Sigmoid colon (tissue), 7 donors: ENCODE results near the gene LRRC17. TPM values are rescaled to one million over a fixed set of nuclear protein-coding genes. Genes with fewer than 3 reads are reported as not detected.
A peak's percentile ranks its signal among the peaks of the same experiment; 100 is the strongest.

ENCODE experiments used
- DNase-seq: peaks from one replicate; pipeline ENCODE4 v3.0.0-alpha.2; 2019
- H3K27ac ChIP-seq, 4 donors: fragments of 200-600 bp; sonication (generic); one replicate each; pipeline ENCODE4 v1.5.1; 2016 to 2019; ENCODE audit warnings: mild to moderate bottlenecking in 1 of 4
- H3K27me3 ChIP-seq, 3 donors: fragments of 200-600 bp; sonication (generic); one replicate each; pipeline ENCODE4 v1.5.1; 2019; ENCODE audit warnings: mild to moderate bottlenecking in 1 of 3
- H3K36me3 ChIP-seq, 4 donors: fragments of 200-600 bp; sonication (generic); one replicate each; pipeline ENCODE4 v1.5.1; 2016 to 2019
- H3K4me1 ChIP-seq, 4 donors: fragments of 200-600 bp; sonication (generic); one replicate each; pipeline ENCODE4 v1.5.1; 2017 to 2019
- H3K4me3 ChIP-seq, 4 donors: fragments of 200-600 bp; sonication (generic); one replicate each; pipeline ENCODE4 v1.5.1; 2017 to 2019; ENCODE audit warnings: mild to moderate bottlenecking in 2 of 4, moderate library complexity in 1 of 4
- H3K9me3 ChIP-seq, 4 donors: fragments of 200-600 bp in 3 of 4; sonication (generic) in 3 of 4; one replicate each; pipeline versions ENCODE4 v1.5.1 to v1.6.1; 2013 to 2019
- EP300 ChIP-seq, 4 donors: sonication (generic); formaldehyde crosslinking; IDR thresholded peaks; one replicate each; pipeline ENCODE4 v1.6.1; 2017; ENCODE audit warnings: antibody characterized with exemption in 4 of 4
- POLR2A ChIP-seq, 2 donors: fragments of 450-650 bp; IDR thresholded peaks; one replicate each; pipeline ENCODE4 v1.6.1; 2016; ENCODE audit warnings: antibody characterized with exemption in 2 of 2, mild to moderate bottlenecking in 2 of 2, moderate library complexity in 2 of 2
- POLR2AphosphoS5 ChIP-seq, 4 donors: sonication (generic); formaldehyde crosslinking; IDR thresholded peaks; one replicate each; pipeline ENCODE4 v1.6.1; 2017; ENCODE audit warnings: antibody characterized with exemption in 4 of 4
- WGBS, 2 donors: extraction: QIAGEN DNeasy Blood & Tissue Kit; methylation state at CpG; one replicate each; pipeline ENCODE4 v1.1.7; 2013; 5-methylcytosine and 5-hydroxymethylcytosine counted together
- intact Hi-C: fragments of 100-400 bp; cut with DNase I; formaldehyde crosslinking; loops from one replicate; pipeline ENCODE4 v1.15.1; 2023
- polyA plus RNA-seq, 3 donors: library from polyadenylated mRNA; stranded (reverse); fragments of 200-250 nt; gene quantifications; one replicate each; pipeline ENCODE4 v1.2.3, GENCODE V29; 2013
- total RNA-seq, 4 donors: library from RNA; depleted of rRNA; stranded (reverse); fragments of >200 nt; gene quantifications; one replicate each; pipeline ENCODE4 v1.1.0, GENCODE V29; 2016
- TF ChIP-seq, protein P1 (sequence below), 4 experiments: fragments of 450-650 bp in 3 of 4; fragments of 200-600 bp in 1 of 4; IDR thresholded peaks; one replicate each; pipeline ENCODE4 v1.5.1; 2016 to 2019; ENCODE audit warnings: antibody characterized with exemption in 4 of 4, mild to moderate bottlenecking in 3 of 4, moderate library complexity in 2 of 4
- donor health status: healthy with polysubstance abuse.
- donor health status: Bipolar disorder and iron deficiency.
- donor health status: healthy.

The LRRC17 gene, protein sequence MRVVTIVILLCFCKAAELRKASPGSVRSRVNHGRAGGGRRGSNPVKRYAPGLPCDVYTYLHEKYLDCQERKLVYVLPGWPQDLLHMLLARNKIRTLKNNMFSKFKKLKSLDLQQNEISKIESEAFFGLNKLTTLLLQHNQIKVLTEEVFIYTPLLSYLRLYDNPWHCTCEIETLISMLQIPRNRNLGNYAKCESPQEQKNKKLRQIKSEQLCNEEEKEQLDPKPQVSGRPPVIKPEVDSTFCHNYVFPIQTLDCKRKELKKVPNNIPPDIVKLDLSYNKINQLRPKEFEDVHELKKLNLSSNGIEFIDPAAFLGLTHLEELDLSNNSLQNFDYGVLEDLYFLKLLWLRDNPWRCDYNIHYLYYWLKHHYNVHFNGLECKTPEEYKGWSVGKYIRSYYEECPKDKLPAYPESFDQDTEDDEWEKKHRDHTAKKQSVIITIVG
- 1 to 10 TPM in 3 of 4 donors, under 1 TPM in 1; 0.41 to 5.5 (median 1.8) TPM for total RNA-seq
- polyA plus RNA-seq: under 1 TPM in 2 of 3 donors, not detected in 1; 0.58 to 0.69 TPM

DNA sequence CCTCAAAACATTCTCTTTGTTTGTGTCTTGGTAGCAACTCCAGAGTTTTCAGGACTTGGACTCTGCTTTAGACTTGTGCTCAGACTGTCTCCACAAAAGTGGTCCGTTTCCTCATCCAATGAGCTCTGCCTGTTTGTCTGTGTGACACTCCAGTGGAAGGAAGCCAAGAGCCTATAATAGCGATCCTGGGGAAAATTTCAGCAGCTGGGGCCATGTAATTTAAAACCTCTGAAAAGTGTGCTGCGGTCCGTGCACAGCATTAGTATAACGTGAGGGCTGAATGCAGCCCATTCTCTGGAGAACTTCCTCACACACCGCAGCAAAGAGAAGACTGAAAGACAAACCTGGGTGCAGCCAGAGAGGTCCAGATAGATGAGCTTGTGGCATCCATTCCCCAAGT, at the start of gene LRRC17:
Gene LRRC17 (plus strand): TSS at position 259 of the 400 bp plus-strand sequence. CDS start 20,914 bp downstream, outside the sequence.
- intact Hi-C loops: no loop called here
- WGBS, 2 donors: 58 to 81% methylated on average over 6 of the region's 6 CpGs
- Histone ChIP-seq H3K4me1 (no peaks in the 10 kb centered on the region), H3K9me3 (no peaks in the 10 kb centered on the region), H3K4me3 (peak within 1 kb of the TSS in 3 of 4 donors; percentile 1 to 6 (median 3)), H3K27me3 (no peaks in the 10 kb centered on the region), H3K27ac (peak within 1 kb of the TSS in 2 of 4 donors; percentile 28 to 35), H3K36me3 (no peaks in the 10 kb centered on the region)
- peak in 1 of 4 donors; percentile 14 for TF ChIP-seq POLR2AphosphoS5 (IDR thresholded peaks at IDR 0.05)
- TF ChIP-seq, protein P1, sequence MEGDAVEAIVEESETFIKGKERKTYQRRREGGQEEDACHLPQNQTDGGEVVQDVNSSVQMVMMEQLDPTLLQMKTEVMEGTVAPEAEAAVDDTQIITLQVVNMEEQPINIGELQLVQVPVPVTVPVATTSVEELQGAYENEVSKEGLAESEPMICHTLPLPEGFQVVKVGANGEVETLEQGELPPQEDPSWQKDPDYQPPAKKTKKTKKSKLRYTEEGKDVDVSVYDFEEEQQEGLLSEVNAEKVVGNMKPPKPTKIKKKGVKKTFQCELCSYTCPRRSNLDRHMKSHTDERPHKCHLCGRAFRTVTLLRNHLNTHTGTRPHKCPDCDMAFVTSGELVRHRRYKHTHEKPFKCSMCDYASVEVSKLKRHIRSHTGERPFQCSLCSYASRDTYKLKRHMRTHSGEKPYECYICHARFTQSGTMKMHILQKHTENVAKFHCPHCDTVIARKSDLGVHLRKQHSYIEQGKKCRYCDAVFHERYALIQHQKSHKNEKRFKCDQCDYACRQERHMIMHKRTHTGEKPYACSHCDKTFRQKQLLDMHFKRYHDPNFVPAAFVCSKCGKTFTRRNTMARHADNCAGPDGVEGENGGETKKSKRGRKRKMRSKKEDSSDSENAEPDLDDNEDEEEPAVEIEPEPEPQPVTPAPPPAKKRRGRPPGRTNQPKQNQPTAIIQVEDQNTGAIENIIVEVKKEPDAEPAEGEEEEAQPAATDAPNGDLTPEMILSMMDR (IDR thresholded peaks at IDR 0.05): no peak
- no peak for DNase-seq

DNA sequence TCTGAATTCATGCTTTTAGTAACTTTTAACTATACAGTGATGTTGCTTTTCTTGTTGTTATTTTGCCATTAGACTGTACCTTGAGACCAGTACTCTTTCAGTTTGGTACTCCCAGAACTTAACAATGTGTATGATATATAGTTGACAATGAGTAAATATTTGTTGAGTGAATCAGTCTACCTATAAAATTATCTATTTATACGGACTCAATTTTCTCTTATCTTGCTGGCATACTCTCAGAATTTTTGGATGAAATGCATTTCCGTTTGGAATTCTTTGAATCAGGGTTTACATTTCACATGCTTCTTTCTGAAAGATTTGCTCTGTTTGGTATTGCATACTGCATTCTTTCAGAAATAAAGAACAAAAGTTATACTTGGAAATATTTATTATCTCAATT, 47.8 kb upstream of the LRRC17 start:
- Histone ChIP-seq H3K36me3 (no peaks in the 10 kb centered on the region), H3K9me3 (no peaks in the 10 kb centered on the region), H3K4me1 (peaks cover 0 to 9% (median 3%) of the 10 kb centered on the region in 4 donors), H3K27me3 (no peaks in the 10 kb centered on the region), H3K4me3 (no peak overlapping the region), H3K27ac (no peak overlapping the region)
- intact Hi-C loops: no loop called here
- 33 to 65% methylated on average over 2 of the region's 2 CpGs for WGBS, 2 donors
- DNase-seq: no peak
- TF ChIP-seq POLR2A (IDR thresholded peaks at IDR 0.05) (no peak), POLR2AphosphoS5 (IDR thresholded peaks at IDR 0.05) (no peak), EP300 (IDR thresholded peaks at IDR 0.05) (no peak)
- TF ChIP-seq, protein P1 (IDR thresholded peaks at IDR 0.05): no peak

DNA sequence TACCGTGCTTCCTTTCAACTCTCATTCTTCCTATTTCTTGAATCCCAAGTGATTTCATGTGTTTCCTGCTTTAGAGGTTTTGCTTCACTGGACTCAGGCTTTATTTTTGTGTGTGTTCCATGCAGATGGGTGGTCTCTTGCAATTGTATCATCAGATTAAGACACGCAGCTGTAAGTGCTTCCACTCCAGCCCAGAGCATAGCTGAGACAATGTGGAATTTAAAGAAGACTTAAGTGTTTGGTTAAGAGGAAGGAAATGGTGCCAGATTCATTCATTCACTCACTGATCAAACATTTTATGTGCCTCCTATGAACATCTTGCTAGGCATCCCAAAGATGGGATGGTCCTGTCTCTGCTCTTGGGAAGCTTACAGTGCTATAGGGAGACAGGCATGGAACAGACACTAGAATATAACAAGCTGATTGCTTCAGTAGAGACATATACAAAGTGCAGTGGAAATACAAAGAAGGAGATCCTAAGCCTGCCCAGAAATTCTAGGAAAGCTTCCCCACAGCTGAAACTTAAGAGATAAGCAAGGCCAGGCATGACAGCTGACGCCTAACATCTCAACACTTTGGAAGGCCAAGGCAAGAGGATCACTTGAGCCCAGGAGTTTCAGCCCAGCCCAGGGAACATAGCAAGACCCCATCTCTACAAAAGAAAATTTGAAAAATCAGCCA, 46.1 kb upstream of the LRRC17 start:
- intact Hi-C loops: no loop called here
- no peaks in the 10 kb centered on the region for H3K4me1 ChIP-seq
- TF ChIP-seq POLR2A (IDR thresholded peaks at IDR 0.05) (no peak), EP300 (IDR thresholded peaks at IDR 0.05) (no peak), POLR2AphosphoS5 (IDR thresholded peaks at IDR 0.05) (no peak)
- TF ChIP-seq, protein P1 (IDR thresholded peaks at IDR 0.05): no peak
- WGBS, 2 donors: 69 to 85% methylated on average over 3 of the region's 3 CpGs
- H3K4me3 ChIP-seq: no peak overlapping the region
- no peak for DNase-seq
- no peaks in the 10 kb centered on the region for H3K27me3 ChIP-seq
- no peaks in the 10 kb centered on the region for H3K9me3 ChIP-seq
- no peaks in the 10 kb centered on the region for H3K36me3 ChIP-seq
- H3K27ac ChIP-seq: no peak overlapping the region

DNA sequence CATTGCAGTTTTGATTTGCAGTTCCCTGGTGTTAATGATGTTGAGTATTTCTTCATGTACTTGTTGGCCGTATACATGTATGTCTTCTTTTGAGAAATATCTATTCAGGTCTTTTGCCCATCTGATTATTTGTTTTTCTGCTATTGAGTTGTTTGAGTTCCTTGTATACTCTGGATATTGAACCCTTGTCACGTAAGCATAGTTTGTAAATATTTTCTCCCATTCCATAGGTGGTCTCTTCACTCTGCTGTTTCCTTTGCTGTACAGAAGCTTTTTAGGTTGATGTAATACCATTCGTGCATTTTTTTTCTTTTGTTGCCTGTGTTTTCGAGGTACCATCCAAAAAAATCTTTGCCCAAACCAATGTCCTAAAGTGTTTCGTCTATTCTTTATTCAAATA, 43.6 kb upstream of the LRRC17 start:
- TF ChIP-seq POLR2AphosphoS5 (IDR thresholded peaks at IDR 0.05) (no peak), EP300 (IDR thresholded peaks at IDR 0.05) (no peak)
- TF ChIP-seq, protein P1 (IDR thresholded peaks at IDR 0.05): no peak
- Histone ChIP-seq H3K27me3 (no peaks in the 10 kb centered on the region), H3K4me1 (no peaks in the 10 kb centered on the region), H3K36me3 (no peaks in the 10 kb centered on the region), H3K9me3 (no peaks in the 10 kb centered on the region), H3K4me3 (no peak overlapping the region), H3K27ac (no peak overlapping the region)
- WGBS, 2 donors: 85 to 98% methylated on average over 5 of the region's 5 CpGs
- no peak for DNase-seq
- intact Hi-C loops: no loop called here
